HCT116 (cell line): ENCODE results near the gene CEP41. TPM values are rescaled to one million over a fixed set of nuclear protein-coding genes. Genes with fewer than 3 reads are reported as not detected.

Experiments used
- ATAC-seq: fragments of 200-7000 bp; cut with Tn5 transposase; 2 replicates; pipeline ENCODE4 v1.9.1; 2020; ENCODE audit warnings: mild to moderate bottlenecking, moderate library complexity
- BruUV-seq: library from RNA; stranded (reverse); fragments of 400-500 nt; replicated peaks from 2 replicates; lab custom pipeline; 2021; lab: Mats Ljungman, UMichigan
- CTCF ChIA-PET: fragments of 300-600 bp; sonication (Branson Sonifier 250); formaldehyde crosslinking; loops from one replicate; lab custom pipeline; 2021; ENCODE audit warnings: antibody characterized with exemption; lab: Charles Lee
- POLR2A ChIA-PET: fragments of 300-600, 350-600 bp; sonication (Branson Sonifier 250); formaldehyde crosslinking; loops from one replicate; lab custom pipeline; 2021; ENCODE audit warnings: antibody characterized with exemption; lab: Charles Lee
- RAD21 ChIA-PET, 2 experiments: fragments of 300-600 bp; sonication (Branson Sonifier 250); formaldehyde crosslinking; loops; one replicate each; lab custom pipeline; 2023; ENCODE audit warnings: low total read pairs in 2 of 2; ENCODE audit not compliant: uncharacterized antibody in 2 of 2, unreplicated experiment in 2 of 2, low non-redundant PET in 1 of 2; lab: Charles Lee
- DNase-seq: peaks from one replicate; pipeline ENCODE4 v3.0.0-alpha.2; 2010; ENCODE audit warnings: low read depth, low spot score
- H2AFZ ChIP-seq: fragments of 200-600 bp; shearing (Covaris generic), sonication (generic); 2 replicates; pipeline ENCODE4 v1.6.1; 2017; ENCODE audit warnings: low read depth, mixed run types, mixed read lengths, antibody characterized with exemption, low read length; ENCODE audit not compliant: poor library complexity, severe bottlenecking
- H3K27ac ChIP-seq: 2 replicates; pipeline ENCODE4 v1.5.1; 2012; ENCODE audit warnings: low read depth, low read length
- H3K27me3 ChIP-seq: fragments of 200-600 bp; sonication (generic); 2 replicates; pipeline ENCODE4 v1.6.1; 2016; ENCODE audit warnings: mixed run types, low read length, mixed read lengths; ENCODE audit not compliant: insufficient read depth
- H3K36me3 ChIP-seq, 2 experiments: fragments of 200-500 bp in 1 of 2; fragments of 200-600 bp in 1 of 2; sonication (Bioruptor generic) in 1 of 2; sonication (generic) in 1 of 2; 2 replicates each; pipeline versions ENCODE4 v1.5.1 to v1.6.1; 2014 to 2016; ENCODE audit warnings: low read length in 2 of 2, inconsistent platforms in 1 of 2, mixed read lengths in 1 of 2, mixed run types in 1 of 2; ENCODE audit not compliant: insufficient read depth in 2 of 2, control insufficient read depth in 1 of 2
- H3K4me1 ChIP-seq, 2 experiments: fragments of 200-600 bp in 1 of 2; sonication (generic) in 1 of 2; 2 replicates each; pipeline versions ENCODE4 v1.5.1 to v1.6.1; 2012 to 2017; ENCODE audit warnings: low read length in 2 of 2, inconsistent platforms in 1 of 2, mild to moderate bottlenecking in 1 of 2, mixed read lengths in 1 of 2, mixed run types in 1 of 2, moderate library complexity in 1 of 2; ENCODE audit not compliant: insufficient read depth in 2 of 2, control insufficient read depth in 1 of 2
- H3K4me2 ChIP-seq: fragments of 200-600 bp; sonication (generic); 2 replicates; pipeline ENCODE4 v1.6.1; 2017; ENCODE audit warnings: mixed run types, low read length, mixed read lengths
- H3K4me3 ChIP-seq, 2 experiments: fragments of 200-600 bp in 1 of 2; sonication (generic) in 1 of 2; replicated peaks in 1 of 2; 2 replicates each; pipeline ENCODE4 v1.5.1; 2011 to 2016; ENCODE audit warnings: low read length in 2 of 2, control low read depth in 1 of 2, low read depth in 1 of 2, mild to moderate bottlenecking in 1 of 2, mixed read lengths in 1 of 2, mixed run types in 1 of 2
- H3K79me2 ChIP-seq: fragments of 200-600 bp; sonication (generic); 2 replicates; pipeline ENCODE4 v1.6.1; 2017; ENCODE audit warnings: mild to moderate bottlenecking, mixed run types, low read length, moderate library complexity, mixed read lengths; ENCODE audit not compliant: insufficient read depth
- H3K9ac ChIP-seq: fragments of 200-600 bp; sonication (generic); 2 replicates; pipeline ENCODE4 v1.6.1; 2016; ENCODE audit warnings: low read length, mixed read lengths
- H3K9me2 ChIP-seq: fragments of 200-600 bp; sonication (generic), shearing (Covaris generic); 2 replicates; pipeline ENCODE4 v1.6.1; 2017; ENCODE audit warnings: mixed run types, mild to moderate bottlenecking, moderate library complexity; ENCODE audit not compliant: insufficient read depth
- H3K9me3 ChIP-seq, 2 experiments: fragments of 200-500 bp in 1 of 2; fragments of 200-600 bp in 1 of 2; sonication (Bioruptor generic) in 1 of 2; sonication (generic) in 1 of 2; 2 replicates each; pipeline ENCODE4 v1.6.1; 2014 to 2017; ENCODE audit warnings: low read length in 2 of 2, mixed read lengths in 2 of 2, inconsistent platforms in 1 of 2, low read depth in 1 of 2, mild to moderate bottlenecking in 1 of 2, mixed run types in 1 of 2, moderate library complexity in 1 of 2; ENCODE audit not compliant: control insufficient read depth in 1 of 2, insufficient read depth in 1 of 2
- H4K20me1 ChIP-seq: fragments of 200-600 bp; sonication (generic), shearing (Covaris generic); 2 replicates; pipeline ENCODE4 v1.6.1; 2017; ENCODE audit warnings: mixed run types, mild to moderate bottlenecking, moderate library complexity; ENCODE audit not compliant: insufficient read depth
- CBX3 ChIP-seq: IDR thresholded peaks from 2 replicates; pipeline ENCODE4 v1.6.1; 2012; ENCODE audit warnings: low read depth
- CEBPB ChIP-seq: IDR thresholded peaks from 2 replicates; pipeline ENCODE4 v1.6.1; 2012; ENCODE audit warnings: low read depth
- EZH2 ChIP-seq: fragments of 200-600 bp; sonication (generic); IDR thresholded peaks from 2 replicates; pipeline ENCODE4 v1.6.1; 2017; ENCODE audit warnings: antibody characterized with exemption, mixed run types
- FOSL1 ChIP-seq: IDR thresholded peaks from 2 replicates; pipeline ENCODE4 v1.6.1; 2012; ENCODE audit warnings: low read depth
- JUND ChIP-seq: IDR thresholded peaks from 2 replicates; pipeline ENCODE4 v1.6.1; 2012
- POLR2AphosphoS5 ChIP-seq: IDR thresholded peaks from 2 replicates; pipeline ENCODE4 v1.6.1; 2011; ENCODE audit warnings: mild to moderate bottlenecking, low read depth, low read length, moderate library complexity
- RAD21 ChIP-seq: IDR thresholded peaks from 2 replicates; pipeline ENCODE4 v1.6.1; 2012; ENCODE audit warnings: low read depth, mild to moderate bottlenecking
- SIN3A ChIP-seq: IDR thresholded peaks from 2 replicates; pipeline ENCODE4 v1.6.1; 2012; ENCODE audit warnings: low read depth
- TCF7L2 ChIP-seq: IDR thresholded peaks from 2 replicates; pipeline ENCODE4 v1.7.0; 2011; ENCODE audit warnings: borderline replicate concordance, inconsistent platforms; ENCODE audit not compliant: insufficient read depth, insufficient read length; ENCODE audit errors: extremely low read depth
- YY1 ChIP-seq: IDR thresholded peaks from 2 replicates; pipeline ENCODE4 v1.6.1; 2011; ENCODE audit warnings: low read length, low read depth, moderate library complexity, mild to moderate bottlenecking; ENCODE audit not compliant: insufficient replicate concordance; ENCODE audit errors: extremely low read depth
- intact Hi-C: fragments of 100-400 bp; cut with micrococcal nuclease; formaldehyde crosslinking; loops from 2 replicates; pipeline ENCODE4 v1.10.0; 2022
- total RNA-seq: library from RNA; stranded (reverse); gene quantifications from one replicate; pipeline ENCODE4 v1.2.1, GENCODE V29; 2021; ENCODE audit not compliant: unreplicated experiment
- TF ChIP-seq, protein P1 (sequence below), 3 experiments: fragments of 200-600 bp in 1 of 3; sonication (generic) in 1 of 3; IDR thresholded peaks in 2 of 3; conservative IDR thresholded peaks in 1 of 3; 2 replicates each; pipeline ENCODE4 v1.5.1; 2012 to 2017; ENCODE audit warnings: low read depth in 2 of 3, low read length in 2 of 3, antibody characterized with exemption in 1 of 3, borderline replicate concordance in 1 of 3, control low read depth in 1 of 3, mild to moderate bottlenecking in 1 of 3, mixed read lengths in 1 of 3, mixed run types in 1 of 3, moderate library complexity in 1 of 3; ENCODE audit not compliant: insufficient read depth in 1 of 3
- TF ChIP-seq, protein P2 (sequence below): IDR thresholded peaks from 2 replicates; pipeline ENCODE4 v1.6.1; 2012
- TF ChIP-seq, protein P3 (sequence below): IDR thresholded peaks from 2 replicates; pipeline ENCODE4 v1.6.1; 2011; ENCODE audit warnings: mild to moderate bottlenecking, low read length, moderate library complexity; ENCODE audit not compliant: insufficient replicate concordance; ENCODE audit errors: extremely low read depth
- TF ChIP-seq, protein P4 (sequence below): IDR thresholded peaks from 2 replicates; pipeline ENCODE4 v1.6.1; 2012; ENCODE audit warnings: low read depth

Gene CEP41
- total RNA-seq, 1 experiment from 2014 or later = 13.6 TPM

DNA sequence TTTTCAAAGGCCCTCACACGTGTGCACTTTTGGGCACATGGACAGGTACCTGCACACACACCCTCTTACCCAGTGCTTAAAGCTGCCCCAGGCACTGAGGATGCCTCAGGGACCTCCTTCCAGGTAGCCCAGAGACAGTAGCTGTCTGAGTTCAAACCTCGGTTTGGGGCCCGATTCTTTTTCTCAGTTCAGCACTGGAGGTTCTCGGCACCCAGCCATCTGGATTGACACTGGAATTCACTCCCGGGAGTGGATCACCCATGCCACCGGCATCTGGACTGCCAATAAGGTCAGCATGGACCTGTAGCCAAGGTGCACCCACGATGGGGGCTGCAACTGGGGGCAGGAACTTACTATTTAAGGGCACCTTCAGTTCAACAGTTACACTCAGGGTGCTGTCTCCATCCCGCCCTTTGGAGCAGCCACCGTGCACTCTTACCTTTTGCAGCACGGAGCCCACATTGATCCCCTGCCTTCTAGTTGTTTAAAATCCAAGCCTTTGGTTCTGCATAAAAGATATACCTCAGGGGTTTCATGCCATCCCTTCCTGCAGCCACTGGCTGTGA, 78.5 kb downstream of the CEP41 start (continued):
- TF ChIP-seq, protein P1, sequence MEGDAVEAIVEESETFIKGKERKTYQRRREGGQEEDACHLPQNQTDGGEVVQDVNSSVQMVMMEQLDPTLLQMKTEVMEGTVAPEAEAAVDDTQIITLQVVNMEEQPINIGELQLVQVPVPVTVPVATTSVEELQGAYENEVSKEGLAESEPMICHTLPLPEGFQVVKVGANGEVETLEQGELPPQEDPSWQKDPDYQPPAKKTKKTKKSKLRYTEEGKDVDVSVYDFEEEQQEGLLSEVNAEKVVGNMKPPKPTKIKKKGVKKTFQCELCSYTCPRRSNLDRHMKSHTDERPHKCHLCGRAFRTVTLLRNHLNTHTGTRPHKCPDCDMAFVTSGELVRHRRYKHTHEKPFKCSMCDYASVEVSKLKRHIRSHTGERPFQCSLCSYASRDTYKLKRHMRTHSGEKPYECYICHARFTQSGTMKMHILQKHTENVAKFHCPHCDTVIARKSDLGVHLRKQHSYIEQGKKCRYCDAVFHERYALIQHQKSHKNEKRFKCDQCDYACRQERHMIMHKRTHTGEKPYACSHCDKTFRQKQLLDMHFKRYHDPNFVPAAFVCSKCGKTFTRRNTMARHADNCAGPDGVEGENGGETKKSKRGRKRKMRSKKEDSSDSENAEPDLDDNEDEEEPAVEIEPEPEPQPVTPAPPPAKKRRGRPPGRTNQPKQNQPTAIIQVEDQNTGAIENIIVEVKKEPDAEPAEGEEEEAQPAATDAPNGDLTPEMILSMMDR (IDR thresholded peaks at IDR 0.05 in 2 of 3, conservative IDR thresholded peaks at IDR 0.05 in 1 of 3; ENCODE audit: borderline replicate concordance in 1 of 3, insufficient read depth in 1 of 3, low read depth in 2 of 3, low read length in 2 of 3) = no peak
- TF ChIP-seq CBX3 = no peak
- TF ChIP-seq CEBPB = no peak
- no peak for TF ChIP-seq POLR2AphosphoS5

DNA sequence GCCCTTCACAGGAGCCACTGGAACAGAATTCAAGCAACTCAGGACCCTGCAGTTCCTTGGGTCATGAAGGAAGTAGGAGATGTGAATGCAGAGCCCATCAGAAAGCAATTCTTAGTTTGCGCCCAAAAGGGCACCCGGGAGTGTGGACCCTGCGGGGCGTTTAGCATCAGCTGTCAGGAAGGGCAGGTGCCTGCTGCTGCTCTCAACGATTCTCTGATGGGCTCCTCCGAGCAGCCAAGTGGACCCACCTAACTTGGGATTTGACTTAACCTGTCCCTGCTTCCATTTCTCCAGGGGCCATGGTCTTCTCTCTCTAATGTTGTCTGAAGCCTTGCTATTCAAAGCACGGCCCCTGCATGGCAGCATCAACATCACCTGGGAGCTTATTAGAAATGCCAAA, 79.1 kb downstream of the CEP41 start:
- intact Hi-C loops = no loop called here
- no peak for DNase-seq
- H3K79me2 ChIP-seq = no peaks in the 10 kb centered on the region
- peaks cover 0 to 21% of the 10 kb centered on the region in 2 experiments; a peak in 1 of 4 replicates for H3K9me3 ChIP-seq
- no peak for ATAC-seq
- BruUV-seq = no TSS peak
- CTCF ChIA-PET = no interaction called here
- RAD21 ChIA-PET = no interaction called here
- no peaks in the 10 kb centered on the region for H4K20me1 ChIP-seq
- POLR2A ChIA-PET = no interaction called here
- peaks cover 36 to 54% of the 10 kb centered on the region in 2 experiments for H3K4me1 ChIP-seq
- no peak overlapping the region for H2AFZ ChIP-seq
- no peaks in the 10 kb centered on the region for H3K36me3 ChIP-seq
- H3K4me3 ChIP-seq = no peak overlapping the region
- no peak overlapping the region for H3K9ac ChIP-seq
- no peaks in the 10 kb centered on the region for H3K9me2 ChIP-seq
- no peak overlapping the region for H3K27ac ChIP-seq
- no peak overlapping the region for H3K4me2 ChIP-seq
- H3K27me3 ChIP-seq = no peaks in the 10 kb centered on the region
- TF ChIP-seq CBX3 (no peak), EZH2 (no peak), YY1 (no peak), SIN3A (no peak), FOSL1 (no peak), TCF7L2 (no peak), RAD21 (no peak), JUND (no peak)
- TF ChIP-seq, protein P2, sequence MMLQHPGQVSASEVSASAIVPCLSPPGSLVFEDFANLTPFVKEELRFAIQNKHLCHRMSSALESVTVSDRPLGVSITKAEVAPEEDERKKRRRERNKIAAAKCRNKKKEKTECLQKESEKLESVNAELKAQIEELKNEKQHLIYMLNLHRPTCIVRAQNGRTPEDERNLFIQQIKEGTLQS = no peak
- TF ChIP-seq, protein P3, sequence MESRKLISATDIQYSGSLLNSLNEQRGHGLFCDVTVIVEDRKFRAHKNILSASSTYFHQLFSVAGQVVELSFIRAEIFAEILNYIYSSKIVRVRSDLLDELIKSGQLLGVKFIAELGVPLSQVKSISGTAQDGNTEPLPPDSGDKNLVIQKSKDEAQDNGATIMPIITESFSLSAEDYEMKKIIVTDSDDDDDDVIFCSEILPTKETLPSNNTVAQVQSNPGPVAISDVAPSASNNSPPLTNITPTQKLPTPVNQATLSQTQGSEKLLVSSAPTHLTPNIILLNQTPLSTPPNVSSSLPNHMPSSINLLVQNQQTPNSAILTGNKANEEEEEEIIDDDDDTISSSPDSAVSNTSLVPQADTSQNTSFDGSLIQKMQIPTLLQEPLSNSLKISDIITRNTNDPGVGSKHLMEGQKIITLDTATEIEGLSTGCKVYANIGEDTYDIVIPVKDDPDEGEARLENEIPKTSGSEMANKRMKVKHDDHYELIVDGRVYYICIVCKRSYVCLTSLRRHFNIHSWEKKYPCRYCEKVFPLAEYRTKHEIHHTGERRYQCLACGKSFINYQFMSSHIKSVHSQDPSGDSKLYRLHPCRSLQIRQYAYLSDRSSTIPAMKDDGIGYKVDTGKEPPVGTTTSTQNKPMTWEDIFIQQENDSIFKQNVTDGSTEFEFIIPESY = no peak
- TF ChIP-seq, protein P4, sequence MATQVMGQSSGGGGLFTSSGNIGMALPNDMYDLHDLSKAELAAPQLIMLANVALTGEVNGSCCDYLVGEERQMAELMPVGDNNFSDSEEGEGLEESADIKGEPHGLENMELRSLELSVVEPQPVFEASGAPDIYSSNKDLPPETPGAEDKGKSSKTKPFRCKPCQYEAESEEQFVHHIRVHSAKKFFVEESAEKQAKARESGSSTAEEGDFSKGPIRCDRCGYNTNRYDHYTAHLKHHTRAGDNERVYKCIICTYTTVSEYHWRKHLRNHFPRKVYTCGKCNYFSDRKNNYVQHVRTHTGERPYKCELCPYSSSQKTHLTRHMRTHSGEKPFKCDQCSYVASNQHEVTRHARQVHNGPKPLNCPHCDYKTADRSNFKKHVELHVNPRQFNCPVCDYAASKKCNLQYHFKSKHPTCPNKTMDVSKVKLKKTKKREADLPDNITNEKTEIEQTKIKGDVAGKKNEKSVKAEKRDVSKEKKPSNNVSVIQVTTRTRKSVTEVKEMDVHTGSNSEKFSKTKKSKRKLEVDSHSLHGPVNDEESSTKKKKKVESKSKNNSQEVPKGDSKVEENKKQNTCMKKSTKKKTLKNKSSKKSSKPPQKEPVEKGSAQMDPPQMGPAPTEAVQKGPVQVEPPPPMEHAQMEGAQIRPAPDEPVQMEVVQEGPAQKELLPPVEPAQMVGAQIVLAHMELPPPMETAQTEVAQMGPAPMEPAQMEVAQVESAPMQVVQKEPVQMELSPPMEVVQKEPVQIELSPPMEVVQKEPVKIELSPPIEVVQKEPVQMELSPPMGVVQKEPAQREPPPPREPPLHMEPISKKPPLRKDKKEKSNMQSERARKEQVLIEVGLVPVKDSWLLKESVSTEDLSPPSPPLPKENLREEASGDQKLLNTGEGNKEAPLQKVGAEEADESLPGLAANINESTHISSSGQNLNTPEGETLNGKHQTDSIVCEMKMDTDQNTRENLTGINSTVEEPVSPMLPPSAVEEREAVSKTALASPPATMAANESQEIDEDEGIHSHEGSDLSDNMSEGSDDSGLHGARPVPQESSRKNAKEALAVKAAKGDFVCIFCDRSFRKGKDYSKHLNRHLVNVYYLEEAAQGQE = no peak
- TF ChIP-seq, protein P1 (IDR thresholded peaks at IDR 0.05 in 2 of 3, conservative IDR thresholded peaks at IDR 0.05 in 1 of 3; ENCODE audit: borderline replicate concordance in 1 of 3, insufficient read depth in 1 of 3, low read depth in 2 of 3, low read length in 2 of 3) = no peak
